Muscle of back (tissue), 11 donors: ENCODE results near the gene THSD7A. TPM values are rescaled to one million over a fixed set of nuclear protein-coding genes. Genes with fewer than 3 reads are reported as not detected.

Experiments used
- DNase-seq, 3 donors: peaks; one replicate each; pipeline versions ENCODE4 v3.0.0 to v3.0.0-alpha.2; 2013
- polyA plus RNA-seq, 10 donors: library from polyadenylated mRNA; unstranded; fragments of 120-200 nt; gene quantifications; one replicate each; pipeline ENCODE4 v1.2.1, GENCODE V29; 2013; ENCODE audit not compliant: insufficient read length in 10 of 10

The THSD7A gene
- polyA plus RNA-seq, 10 donors = 2.9 to 7.8 (median 4.6) TPM

- no peak for DNase-seq
Observed at GRCh38 chr7:11513460-11513859, 318.5 kb downstream of the THSD7A start.

DNA sequence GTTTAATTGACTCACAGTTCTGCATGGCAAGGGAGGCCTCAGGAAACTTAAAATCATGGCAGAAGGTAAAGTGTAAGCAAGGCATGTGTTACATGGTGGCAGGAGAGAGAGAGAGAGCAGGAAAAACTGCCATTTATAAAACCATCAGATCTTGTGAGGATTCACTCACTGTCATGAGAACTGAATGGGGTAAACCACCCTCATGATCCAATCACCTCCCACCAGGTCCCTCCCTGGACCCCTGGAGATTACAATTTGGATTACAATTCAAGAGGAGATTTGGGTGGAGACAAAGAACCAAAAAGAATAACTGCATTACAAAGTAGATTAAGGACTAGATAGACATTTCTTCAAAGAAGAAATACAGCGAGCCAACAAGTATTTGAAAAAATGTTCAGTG is 324.1 kb downstream of the THSD7A start:
- DNase-seq = no peak

DNA sequence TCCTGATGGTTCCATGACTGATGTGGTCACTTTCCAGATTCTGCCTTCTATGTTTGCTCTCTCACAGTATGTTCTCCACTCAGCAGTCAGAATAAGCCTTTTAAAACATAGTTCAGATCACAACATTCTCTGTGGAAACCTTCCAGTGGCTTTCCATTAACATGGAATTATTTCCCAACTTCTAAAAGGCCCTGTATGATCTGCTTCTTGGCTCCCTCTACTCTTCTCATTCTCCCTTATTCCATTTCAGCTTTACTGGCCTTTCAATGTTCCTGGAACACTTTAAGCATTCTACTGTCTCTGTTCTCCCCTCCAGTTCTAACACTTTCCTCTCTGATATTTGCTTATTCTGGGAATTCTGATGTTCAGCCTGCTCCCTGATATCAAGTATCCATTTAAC is 325.6 kb downstream of the THSD7A start:
- no peak for DNase-seq

DNA sequence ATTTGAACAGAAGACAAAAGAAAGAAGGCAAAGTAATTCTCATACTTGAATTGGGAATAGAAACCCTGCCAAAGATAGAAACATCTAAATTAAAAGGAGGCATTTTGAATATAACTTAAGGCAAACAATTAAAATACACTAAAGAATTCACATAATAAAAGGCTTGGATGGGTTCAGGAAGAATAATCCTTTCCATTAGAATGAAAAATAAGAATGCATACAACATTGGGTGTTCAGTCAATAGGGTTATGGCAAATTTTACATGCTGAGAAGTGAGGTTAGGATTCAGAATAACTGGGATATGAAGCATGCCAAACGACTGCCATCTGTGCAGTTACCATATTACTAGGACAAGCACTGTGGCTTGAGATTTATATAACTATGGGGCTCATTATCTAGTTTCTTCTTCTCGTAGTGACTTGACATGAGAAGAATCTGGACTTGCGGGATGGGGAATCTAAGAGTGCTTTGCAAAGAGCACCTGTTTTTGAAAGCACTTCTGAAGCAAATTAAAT is 326.5 kb downstream of the THSD7A start:
- DNase-seq = no peak

DNA sequence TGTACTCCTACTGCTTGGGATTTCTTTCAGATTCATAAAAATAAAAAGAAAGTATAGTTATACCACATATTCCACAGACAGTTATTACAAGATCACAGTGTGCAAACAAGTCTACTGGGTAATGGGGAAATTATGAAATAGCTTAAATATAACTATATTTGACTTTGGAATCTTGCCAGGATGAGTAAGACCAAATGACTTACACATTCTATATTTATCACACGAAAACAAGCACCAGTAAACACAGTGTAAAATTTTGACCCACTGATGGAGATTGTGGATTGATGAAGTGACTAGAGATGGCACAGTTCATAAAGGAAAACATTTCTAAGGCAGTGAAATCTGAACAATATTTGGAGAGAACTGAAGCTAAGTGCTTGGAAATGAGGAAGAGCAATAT is 339.7 kb downstream of the THSD7A start:
- no peak for DNase-seq

DNA sequence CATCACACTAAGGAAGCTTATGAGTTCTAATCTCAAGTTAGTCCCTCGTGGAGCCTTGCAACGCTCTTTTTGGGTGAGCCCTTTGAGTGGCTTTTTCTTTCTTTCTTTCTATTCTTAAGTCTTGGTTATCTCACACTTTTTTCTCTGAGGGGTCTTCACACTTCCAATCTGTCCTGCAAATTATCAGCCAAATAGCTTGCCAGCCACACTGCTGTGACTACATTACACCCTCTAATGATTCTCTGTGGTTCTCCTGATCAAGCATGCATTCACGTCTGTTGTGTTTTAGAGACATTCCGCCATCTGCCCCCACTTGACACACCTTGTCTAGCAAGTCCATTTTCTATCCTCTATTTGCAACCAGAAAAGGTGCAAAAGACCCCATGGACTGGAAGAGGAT is 340.2 kb downstream of the THSD7A start:
- DNase-seq = no peak

- DNase-seq = no peak
Observed at GRCh38 chr7:11489280-11489679, 342.7 kb downstream of the THSD7A start.

- peak in 1 of 3 donors; percentile 2 for DNase-seq
Observed at GRCh38 chr7:11486271-11486670, 345.7 kb downstream of the THSD7A start.

GRCh38 chr7:11485636-11486035 is 346.4 kb downstream of the THSD7A start:
- no peak for DNase-seq

DNA sequence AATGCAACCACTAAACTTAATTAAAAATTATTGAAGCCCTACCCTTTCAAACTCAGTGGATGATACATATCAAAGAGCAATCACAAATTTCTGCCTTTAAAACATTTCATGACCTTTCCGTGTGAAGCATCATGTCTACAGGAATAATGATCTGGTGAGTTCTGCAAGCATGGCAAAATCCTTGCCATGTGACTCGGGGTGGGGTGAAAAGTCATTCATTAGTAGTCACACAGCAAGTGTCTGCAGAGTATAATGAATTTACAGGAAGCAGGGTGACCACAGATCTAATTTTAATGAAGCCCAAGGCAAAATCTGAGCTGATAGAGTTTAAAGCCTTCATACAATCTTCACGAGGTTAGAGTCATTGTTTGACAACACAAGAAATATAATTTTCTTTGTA is 351.9 kb downstream of the THSD7A start:
- DNase-seq = no peak

DNA sequence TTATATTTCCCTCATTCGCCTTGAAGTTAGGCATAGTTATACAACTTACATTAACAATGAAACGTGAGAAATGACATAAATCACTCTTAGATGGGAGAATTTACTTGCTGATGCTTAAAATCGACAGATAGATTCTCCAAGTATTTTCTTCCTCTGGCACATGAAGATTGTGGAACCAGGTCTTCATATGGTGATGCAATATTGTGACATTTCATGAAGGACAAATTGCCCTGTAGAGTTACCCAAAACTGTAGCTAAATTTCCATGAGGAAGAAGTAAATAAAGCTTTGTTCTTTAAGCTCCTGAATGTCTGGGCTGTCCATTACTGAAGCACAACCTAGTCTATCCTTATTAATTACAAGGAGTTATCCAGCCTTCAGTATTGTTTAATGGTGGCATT is 353.1 kb downstream of the THSD7A start:
- no peak for DNase-seq

DNA sequence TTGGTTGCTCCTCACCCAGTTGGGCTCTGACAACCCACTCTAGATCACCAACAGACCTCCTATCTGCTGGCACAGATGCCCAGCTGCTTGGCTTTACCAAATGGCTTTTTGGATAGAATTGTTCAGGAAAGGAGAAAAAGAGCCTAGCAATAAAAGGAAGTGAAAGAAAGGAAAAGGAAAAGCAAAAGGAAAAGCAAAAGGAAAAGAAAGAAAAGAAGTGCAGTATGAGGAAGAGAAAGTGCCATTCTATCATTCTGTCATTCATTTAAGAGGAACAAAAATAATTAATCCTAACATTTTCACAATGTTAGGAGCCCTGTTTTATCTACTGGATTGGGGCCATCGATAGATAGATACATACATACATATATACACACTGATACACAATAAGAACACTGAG is 353.6 kb downstream of the THSD7A start:
- no peak for DNase-seq

DNA sequence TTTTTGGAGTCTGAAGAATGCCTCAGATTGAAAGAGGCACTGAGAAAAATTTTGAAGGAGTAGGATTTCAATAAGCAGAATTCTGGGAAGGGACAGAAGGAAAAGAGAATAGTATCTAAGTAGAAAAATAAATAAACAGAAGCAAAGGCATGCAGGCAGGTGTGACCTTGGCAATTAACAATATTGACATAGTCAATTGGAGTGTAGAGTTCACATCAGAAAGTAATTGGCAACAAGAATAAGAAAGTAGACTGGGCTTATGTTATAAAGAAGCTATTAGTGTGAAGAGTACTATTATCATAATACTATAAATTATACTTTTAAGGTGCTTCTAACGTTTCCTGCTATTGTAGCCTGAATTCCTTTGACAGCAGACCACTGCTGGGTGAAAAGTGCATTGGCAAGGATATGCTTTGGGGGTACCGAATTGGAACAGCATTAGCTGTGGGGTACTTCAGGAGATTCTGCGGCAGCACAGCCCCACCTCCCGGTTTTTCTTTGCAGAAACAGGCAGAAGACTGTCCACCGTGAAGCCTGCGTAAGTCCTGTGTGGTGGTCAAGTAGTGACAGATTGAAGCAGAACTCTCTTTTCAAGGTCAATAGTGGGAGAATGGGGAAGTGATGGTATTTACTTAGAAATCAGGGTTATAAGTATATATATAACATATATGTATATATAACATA is 357.0 kb downstream of the THSD7A start:
- DNase-seq = no peak

- no peak for DNase-seq
Observed at GRCh38 chr7:11473807-11474424, 358.1 kb downstream of the THSD7A start.

GRCh38 chr7:11473220-11473619 is 358.8 kb downstream of the THSD7A start:
- DNase-seq = no peak

DNA sequence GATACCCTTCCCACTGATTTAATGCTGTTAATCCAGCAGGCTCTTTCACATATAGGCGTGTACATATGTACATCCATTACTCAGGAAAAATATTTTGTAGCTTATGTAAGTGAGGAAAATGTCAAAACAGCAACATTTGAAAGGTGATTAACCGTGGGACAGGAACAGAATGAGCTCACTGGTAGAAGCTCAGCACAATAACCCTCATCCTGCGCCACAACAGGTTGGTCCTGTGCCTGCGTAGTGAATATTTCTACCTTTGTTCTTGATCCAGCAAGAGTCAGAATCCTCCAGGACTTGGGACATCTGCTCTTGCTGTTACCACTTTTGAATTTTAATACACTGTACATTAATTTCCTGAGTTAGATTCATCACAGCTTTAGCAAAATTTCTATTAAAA is 359.4 kb downstream of the THSD7A start:
- no peak for DNase-seq

GRCh38 chr7:11471255-11471654 is 360.7 kb downstream of the THSD7A start:
- DNase-seq = no peak

- DNase-seq = peak in 1 of 3 donors; percentile 3
Observed at GRCh38 chr7:11469028-11469745, 362.8 kb downstream of the THSD7A start.

- DNase-seq = no peak
Observed at GRCh38 chr7:11466517-11467105, 365.4 kb downstream of the THSD7A start.

- no peak for DNase-seq
Observed at GRCh38 chr7:11464624-11465023, 367.4 kb downstream of the THSD7A start.

GRCh38 chr7:11461946-11462345 is 370.1 kb downstream of the THSD7A start:
- DNase-seq = no peak

GRCh38 chr7:11458736-11459483 is 373.1 kb downstream of the THSD7A start:
- peak; percentile 8 to 66 (median 26) for DNase-seq
